GM19467 (cell line): Measurements from ENCODE around the gene REEP5.
"Not testable (repeated sequence)": the region's sequence is repeated elsewhere in the genome, so short reads cannot be mapped to it uniquely, and the experiment has no call there.

Experiments used
- ATAC-seq: cut with Tn5 transposase; IDR thresholded peaks from one replicate; pipeline ENCODE4 v1.9.1; 2021; ENCODE audit warnings: mild to moderate bottlenecking, moderate library complexity; ENCODE audit not compliant: unreplicated experiment

Gene REEP5

GRCh38 chr5:112933651-112934365, 11.8 kb upstream of the REEP5 start:
- no peak for ATAC-seq

GRCh38 chr5:112933105-112933504, 11.1 kb upstream of the REEP5 start:
- no peak for ATAC-seq

- no peak for ATAC-seq
Observed at GRCh38 chr5:112931473-112931872, 9.4 kb upstream of the REEP5 start.

GRCh38 chr5:112930082-112930344, 8.0 kb upstream of the REEP5 start:
- ATAC-seq: peak; percentile 37

DNA sequence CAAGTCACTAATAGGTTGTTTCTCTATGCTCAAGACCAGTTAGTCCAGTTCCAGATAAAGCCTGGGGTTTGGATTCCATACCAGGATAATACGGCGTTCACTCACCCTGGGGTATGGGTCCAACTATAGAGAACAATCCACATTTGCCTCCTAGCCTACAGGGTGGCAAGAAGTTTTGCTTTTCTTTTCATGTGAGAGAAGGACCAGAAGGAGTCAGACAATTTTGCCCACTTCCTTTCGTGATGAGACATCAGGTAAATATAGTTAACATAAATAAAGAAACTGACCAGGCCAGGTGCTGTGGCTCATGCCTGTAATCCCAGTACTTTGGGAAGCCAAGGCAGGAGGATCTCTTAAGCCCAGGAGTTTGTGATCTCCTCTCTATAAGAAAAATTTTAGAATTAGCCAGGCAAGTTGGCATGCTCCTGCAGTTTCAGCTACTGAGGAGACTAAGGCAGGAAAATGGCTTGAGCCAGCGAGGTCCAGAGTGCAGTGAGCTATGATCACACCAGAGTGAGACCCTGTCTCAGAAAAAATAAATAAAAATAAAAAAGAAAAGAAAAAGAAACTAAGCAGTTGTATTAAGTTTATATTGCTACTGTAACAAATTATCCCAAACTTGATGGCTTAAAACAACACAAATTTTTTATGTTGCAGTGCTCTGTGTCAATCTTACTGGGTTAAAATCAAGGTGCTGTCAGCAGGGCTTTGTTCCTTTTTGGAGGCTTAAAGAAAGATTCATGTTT, 7.5 kb upstream of the REEP5 start:
- ATAC-seq: peak; percentile 60

- ATAC-seq: no peak
Observed at GRCh38 chr5:112923988-112924387, 2.0 kb upstream of the REEP5 start.

DNA sequence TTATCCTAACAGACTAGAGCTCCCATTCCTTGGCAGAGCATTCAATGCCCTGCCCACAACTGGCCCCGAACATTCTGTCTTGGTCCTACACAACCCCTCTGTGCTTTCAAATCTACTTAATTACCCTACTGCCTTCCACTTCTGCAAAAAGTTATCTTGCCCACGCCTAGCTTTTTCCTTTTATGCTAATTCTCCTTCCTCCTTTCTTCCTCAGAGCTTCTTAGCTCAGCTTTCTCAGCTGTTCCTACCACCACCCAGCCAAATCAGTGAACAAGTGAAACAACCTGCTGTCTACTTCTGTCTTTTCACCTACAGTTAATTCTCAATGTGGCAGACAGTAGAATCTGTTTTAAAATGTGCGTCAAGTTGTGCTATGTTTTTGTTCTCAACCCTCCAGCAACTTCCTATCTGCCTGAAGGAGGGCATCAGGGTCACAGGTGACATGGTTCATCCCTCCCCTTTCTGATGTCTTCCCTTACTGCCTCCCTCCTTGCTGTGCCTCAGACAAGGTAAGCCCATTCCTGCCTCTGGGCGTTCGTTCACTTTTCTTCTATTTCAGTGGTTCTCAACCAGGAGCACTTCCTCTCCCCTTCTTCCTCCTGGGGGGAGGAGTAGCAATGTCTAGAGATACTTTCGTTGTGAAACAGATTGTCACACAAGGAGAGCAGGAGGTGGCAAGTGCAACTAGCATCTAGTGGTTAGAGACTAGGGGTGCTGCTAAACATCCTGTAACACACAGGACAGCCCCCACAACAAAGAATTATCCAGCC, 1.3 kb upstream of the REEP5 start:
- peak; percentile 49 for ATAC-seq

GRCh38 chr5:112921026-112921832, 798 bp downstream of the REEP5 start:
- ATAC-seq: peak; percentile 30

GRCh38 chr5:112919972-112920371, 2.1 kb downstream of the REEP5 start:
- ATAC-seq: no peak

GRCh38 chr5:112918679-112919078, 3.3 kb downstream of the REEP5 start:
- ATAC-seq: no peak

GRCh38 chr5:112918136-112918535, 3.9 kb downstream of the REEP5 start:
- no peak for ATAC-seq

- ATAC-seq: no peak
Observed at GRCh38 chr5:112917453-112917995, 4.5 kb downstream of the REEP5 start.

GRCh38 chr5:112915831-112916230, 6.2 kb downstream of the REEP5 start:
- peak; percentile 60 for ATAC-seq

- no peak for ATAC-seq
Observed at GRCh38 chr5:112914584-112914983, 7.4 kb downstream of the REEP5 start.

- no peak for ATAC-seq
Observed at GRCh38 chr5:112910529-112910928, 11.5 kb downstream of the REEP5 start.

DNA sequence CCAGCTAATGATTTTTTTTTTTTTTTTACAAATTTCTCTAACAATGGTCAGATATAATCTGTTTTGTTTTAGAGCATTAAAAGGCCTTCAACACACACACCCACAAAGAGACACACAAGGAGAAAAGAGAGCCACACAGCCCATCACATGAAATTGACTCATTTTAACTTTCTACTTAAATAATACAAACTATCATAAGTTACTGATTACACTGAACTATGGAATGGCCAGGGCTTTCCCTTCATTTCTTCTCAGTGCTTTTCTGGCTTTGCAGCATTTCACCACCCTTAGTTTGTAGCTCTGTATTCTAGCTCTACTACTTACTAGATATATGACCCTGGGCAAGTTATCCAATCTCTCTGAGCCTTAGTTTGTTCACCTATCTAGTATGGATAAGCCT, 13.2 kb downstream of the REEP5 start:
- no peak for ATAC-seq

DNA sequence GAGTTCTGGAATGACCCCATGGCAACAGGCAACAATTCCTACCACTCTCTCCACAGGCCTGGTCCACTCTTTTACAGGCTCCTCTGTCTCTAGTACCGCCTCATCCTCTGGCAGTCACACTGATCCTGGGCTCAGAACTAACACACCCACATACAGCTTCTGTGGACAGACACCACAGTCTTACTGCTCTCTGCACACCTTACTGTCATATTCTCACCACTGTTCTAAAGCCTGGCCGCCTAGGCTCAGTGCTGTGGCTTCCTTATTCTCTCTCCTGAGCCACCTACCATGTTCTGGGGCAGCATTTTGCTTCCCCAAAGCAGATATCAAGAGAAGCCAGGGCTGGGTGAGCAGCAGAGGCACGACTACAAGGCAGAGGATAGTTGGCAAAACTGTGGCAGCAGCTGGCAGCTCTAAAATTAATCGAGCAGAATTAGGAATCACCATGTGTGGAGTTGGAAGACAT, 14.8 kb downstream of the REEP5 start:
- ATAC-seq: no peak

DNA sequence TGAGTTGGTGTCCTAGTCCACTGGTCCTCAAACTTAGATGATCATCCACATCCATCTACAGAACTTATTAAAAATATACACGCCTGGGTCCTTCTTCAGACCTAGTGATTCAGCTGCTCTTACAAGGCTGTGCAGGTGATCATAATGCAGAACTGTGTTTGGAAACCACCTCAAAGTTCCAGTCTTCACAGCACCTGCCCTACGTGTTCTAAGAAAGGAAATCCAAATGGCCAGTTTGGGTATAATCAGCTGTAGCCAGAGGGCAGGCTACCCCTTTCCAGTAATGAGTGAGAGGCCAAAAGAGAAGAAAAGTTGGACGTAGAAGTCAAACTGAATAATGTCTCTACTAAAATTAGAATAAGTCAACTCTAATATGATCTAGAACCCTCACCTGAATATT, 15.4 kb downstream of the REEP5 start:
- ATAC-seq: no peak

GRCh38 chr5:112904996-112905395, 17.0 kb downstream of the REEP5 start:
- ATAC-seq: not testable (repeated sequence)

- no peak for ATAC-seq
Observed at GRCh38 chr5:112902561-112902960, 19.5 kb downstream of the REEP5 start.

DNA sequence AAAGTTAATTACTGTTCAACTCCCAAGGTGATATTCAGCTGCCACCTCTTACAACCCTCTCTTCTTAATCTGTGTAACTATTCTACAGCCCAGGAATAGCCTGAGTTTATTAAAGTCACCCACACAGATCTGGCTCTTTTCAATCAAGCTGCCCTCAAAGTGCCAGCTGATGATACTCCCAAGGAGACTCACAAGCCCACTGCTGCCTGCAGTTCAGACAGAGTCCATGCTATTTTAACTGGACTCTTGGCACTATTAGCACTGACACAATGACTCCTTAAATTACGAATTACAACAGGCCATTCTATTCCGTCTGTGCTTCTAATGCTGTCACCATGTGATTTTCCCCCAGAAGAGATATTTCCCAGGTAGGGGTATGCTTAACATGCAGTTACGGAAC, 26.3 kb downstream of the REEP5 start:
- no peak for ATAC-seq
